Measurements from ENCODE around the gene NR1H4.
A peak's percentile ranks its signal among the peaks of the same experiment; 100 is the strongest.

DNA sequence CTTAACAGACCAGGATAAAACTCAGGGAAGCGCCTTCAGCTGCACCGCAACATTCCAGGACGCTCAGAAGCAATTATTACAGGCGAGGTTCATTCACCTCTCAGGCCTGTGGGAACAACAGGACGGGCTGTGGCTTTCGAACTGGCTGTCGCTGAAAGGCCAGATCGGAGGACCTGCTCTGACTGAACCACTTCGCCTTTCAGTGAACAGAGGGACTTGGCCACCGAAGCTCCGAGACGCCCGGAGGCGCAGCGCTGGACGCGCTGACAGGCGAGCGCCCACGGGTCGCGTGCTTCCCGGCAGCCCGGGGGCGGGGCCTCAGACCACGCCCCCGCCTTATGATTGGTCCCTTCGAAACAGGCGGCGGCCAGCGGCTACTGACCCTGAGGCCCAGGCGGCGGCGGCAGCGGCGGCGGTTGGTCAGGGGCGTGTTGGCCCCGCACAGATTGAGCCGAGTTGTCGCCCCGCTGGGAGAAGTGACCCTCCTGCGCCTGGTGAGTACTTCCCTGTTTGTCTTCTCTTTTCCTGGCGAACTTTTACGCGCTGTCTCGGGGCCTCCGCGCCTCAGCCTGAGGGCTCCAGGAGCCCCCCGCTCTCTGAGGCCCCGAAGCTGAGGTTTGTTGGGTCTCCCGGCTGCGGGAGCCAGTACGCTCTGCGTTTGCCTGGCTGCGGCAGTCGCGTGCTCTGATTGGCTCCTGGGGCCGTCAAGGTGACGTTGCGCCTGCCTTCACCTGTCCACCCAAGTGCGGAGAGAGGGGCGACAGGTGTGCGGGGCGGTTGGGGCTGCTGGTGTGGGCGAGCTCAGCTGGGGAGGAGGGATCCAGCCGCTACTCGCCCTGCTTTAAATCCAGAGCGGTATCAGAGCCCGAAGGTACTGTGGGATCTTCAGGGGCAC, 99.9 kb downstream of the NR1H4 start, which contains the start of gene GAS2L3:
- TF ChIP-seq HNRNPUL1 (IDR thresholded peaks at IDR 0.05; ENCODE audit: low read depth, low read length) (0 out of 2 replicates have a peak, but pooled peaks have one; percentile 29), NFATC3 (CRISPR knock-in tag; IDR thresholded peaks at IDR 0.05) (peak; percentile 88; the same call in 1 of the 2 replicates), MAFK (conservative IDR thresholded peaks at IDR 0.05 in 1 of 2, IDR thresholded peaks at IDR 0.05 in 1 of 2; ENCODE audit: low read length in 2 of 2) (no peak), ZNF605 (CRISPR knock-in tag; IDR thresholded peaks at IDR 0.05) (peak; percentile 77)
- TF ChIP-seq, protein P1, sequence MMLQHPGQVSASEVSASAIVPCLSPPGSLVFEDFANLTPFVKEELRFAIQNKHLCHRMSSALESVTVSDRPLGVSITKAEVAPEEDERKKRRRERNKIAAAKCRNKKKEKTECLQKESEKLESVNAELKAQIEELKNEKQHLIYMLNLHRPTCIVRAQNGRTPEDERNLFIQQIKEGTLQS (CRISPR knock-in tag; IDR thresholded peaks at IDR 0.05), result no peak
